NB4 (cell line): Measurements from ENCODE around the gene PSMC4.
A peak's percentile ranks its signal among the peaks of the same experiment; 100 is the strongest.

Experiments
- DNase-seq: peaks from one replicate; pipeline ENCODE4 v3.0.0; 2010; ENCODE audit warnings: low read depth
- H3K4me3 ChIP-seq: one replicate; pipeline ENCODE4 v1.5.1; 2011; ENCODE audit warnings: mild to moderate bottlenecking, low read depth, low read length, moderate library complexity
- MYC ChIP-seq: IDR thresholded peaks from 2 replicates; pipeline ENCODE4 v1.6.1; 2011; ENCODE audit warnings: low read depth, low read length
- POLR2A ChIP-seq: IDR thresholded peaks from 2 replicates; pipeline ENCODE4 v1.6.1; 2011; ENCODE audit warnings: mild to moderate bottlenecking; ENCODE audit not compliant: insufficient read length; ENCODE audit errors: extremely low read depth
- TF ChIP-seq, protein P1 (sequence below): IDR thresholded peaks from one replicate; pipeline ENCODE4 v1.5.1; 2012; ENCODE audit warnings: low read depth, low read length
- TF ChIP-seq, protein P2 (sequence below): IDR thresholded peaks from 2 replicates; pipeline ENCODE4 v1.6.1; 2011; ENCODE audit warnings: low read depth, low read length

The PSMC4 gene

DNA sequence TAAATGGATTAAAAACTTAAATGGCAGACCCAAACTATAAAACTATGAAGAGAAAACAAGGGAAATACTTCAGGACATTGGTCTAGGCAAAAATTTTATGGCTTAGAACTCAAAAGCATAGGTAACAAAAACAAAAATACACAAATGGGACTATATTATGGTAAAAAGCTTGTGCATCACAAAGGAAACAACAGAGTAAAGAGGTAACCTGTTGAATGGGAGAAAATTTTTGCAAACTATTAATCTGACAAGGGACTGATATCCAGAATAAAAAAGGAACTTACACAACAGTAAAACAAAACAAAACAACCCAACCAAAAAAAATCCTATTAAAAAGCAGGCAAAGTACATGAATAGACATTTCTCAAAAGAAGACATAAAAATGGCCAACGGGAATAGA lies 16.6 kb downstream of the PSMC4 start:
- H3K4me3 ChIP-seq, result no peak overlapping the region
- DNase-seq, result no peak
- TF ChIP-seq POLR2A, result no peak
- TF ChIP-seq, protein P1, sequence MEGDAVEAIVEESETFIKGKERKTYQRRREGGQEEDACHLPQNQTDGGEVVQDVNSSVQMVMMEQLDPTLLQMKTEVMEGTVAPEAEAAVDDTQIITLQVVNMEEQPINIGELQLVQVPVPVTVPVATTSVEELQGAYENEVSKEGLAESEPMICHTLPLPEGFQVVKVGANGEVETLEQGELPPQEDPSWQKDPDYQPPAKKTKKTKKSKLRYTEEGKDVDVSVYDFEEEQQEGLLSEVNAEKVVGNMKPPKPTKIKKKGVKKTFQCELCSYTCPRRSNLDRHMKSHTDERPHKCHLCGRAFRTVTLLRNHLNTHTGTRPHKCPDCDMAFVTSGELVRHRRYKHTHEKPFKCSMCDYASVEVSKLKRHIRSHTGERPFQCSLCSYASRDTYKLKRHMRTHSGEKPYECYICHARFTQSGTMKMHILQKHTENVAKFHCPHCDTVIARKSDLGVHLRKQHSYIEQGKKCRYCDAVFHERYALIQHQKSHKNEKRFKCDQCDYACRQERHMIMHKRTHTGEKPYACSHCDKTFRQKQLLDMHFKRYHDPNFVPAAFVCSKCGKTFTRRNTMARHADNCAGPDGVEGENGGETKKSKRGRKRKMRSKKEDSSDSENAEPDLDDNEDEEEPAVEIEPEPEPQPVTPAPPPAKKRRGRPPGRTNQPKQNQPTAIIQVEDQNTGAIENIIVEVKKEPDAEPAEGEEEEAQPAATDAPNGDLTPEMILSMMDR, result no peak

DNA sequence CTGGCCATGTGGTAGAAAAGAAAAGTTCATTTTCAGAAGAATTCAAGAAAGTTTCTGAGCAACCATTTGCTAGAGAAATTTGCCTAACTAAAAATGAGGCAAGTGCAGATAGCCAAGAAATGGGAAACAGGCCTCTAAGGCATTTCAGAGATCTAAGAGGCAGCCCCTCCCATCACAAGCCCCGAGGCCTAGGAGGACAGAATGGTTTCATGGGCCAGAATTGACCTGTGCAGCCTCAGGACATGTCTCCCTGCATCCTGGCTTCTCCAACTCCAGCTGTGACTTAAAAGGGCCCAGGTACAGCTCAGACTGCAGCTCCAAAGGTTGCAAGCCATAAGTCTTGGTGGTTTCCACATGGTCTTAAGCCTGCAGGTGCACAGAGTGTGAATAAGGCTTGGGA lies 22.6 kb downstream of the PSMC4 start:
- no peak for TF ChIP-seq MYC
- no peak for TF ChIP-seq POLR2A
- TF ChIP-seq, protein P2, sequence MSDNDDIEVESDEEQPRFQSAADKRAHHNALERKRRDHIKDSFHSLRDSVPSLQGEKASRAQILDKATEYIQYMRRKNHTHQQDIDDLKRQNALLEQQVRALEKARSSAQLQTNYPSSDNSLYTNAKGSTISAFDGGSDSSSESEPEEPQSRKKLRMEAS, result no peak
- DNase-seq, result no peak
- H3K4me3 ChIP-seq, result no peak overlapping the region

DNA sequence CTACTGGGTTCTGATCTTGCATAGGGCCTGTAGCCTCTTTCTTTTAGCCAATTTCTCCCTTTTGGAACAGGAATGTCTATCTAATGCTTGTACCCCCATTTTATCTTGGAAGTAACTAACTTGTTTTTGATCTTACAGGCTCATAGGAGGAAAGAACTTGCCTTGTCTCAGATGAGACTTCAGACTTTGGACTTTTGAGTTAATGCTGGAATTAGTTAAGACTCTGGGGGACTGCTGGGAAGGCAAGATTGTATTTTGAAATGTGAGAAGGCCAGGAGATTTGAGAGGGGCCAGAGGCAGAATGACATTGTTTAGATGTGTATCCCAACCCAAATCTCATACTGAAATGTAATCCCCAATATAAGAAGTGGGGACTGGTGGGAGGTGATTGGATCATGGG lies 23.4 kb downstream of the PSMC4 start:
- TF ChIP-seq POLR2A (no peak), MYC (no peak)
- TF ChIP-seq, protein P2, result no peak
- TF ChIP-seq, protein P1, result no peak

DNA sequence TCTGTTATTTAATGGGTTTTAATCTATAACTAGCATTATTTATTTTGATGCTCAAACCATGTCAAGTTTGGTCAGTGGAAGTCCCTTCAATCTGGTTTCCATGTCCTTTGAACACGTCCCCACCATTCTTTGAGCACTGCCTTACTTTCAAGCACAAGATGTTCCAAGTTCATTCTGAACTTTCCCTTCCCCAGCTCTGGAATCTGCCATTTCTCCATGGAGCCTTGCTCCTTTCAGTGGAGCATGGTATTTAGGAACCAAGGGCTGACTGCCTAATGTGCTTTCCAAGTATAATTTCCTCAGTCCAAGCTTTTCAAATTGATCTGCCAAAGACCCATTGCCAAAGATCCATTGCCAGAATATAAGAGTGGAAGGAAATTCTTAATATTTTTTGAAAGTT lies 24.8 kb downstream of the PSMC4 start:
- DNase-seq, result no peak
- TF ChIP-seq POLR2A (no peak), MYC (no peak)
- TF ChIP-seq, protein P1, result no peak
- TF ChIP-seq, protein P2, result no peak
- H3K4me3 ChIP-seq, result peak overlapping the region; percentile 87

More for the DNA sequence above, 23.4 kb downstream of the PSMC4 start:
- DNase-seq, result no peak
- no peak overlapping the region for H3K4me3 ChIP-seq

DNA sequence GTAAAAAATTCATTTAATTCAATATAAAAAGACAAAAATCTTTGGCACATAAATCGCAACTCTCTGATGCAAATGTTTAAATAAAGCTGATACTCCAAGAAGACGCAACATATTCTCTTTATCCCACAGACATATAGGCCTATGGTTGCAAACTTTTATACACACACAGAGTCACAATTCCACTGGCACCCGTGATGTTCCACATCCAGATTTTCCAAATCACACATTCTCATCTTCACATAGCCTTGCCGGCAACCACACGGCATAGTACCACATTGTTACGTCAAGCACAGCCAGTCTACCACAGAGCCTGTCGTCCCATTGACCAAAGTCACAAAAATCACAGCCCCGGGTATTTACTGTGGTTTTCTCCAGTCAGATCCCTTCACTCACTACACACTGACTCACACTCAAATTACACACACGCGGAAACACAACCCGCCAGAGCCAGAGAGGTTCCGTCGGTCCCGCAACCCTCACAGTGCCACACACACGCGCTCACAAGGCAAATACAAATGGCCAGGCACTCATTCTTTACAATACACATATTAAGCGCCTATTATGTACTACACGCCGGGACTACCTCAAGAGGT lies 25.3 kb downstream of the PSMC4 start:
- DNase-seq, result peak; percentile 47
- TF ChIP-seq, protein P1, result no peak
- TF ChIP-seq POLR2A, result no peak
- TF ChIP-seq, protein P2, result no peak; the same call in 1 of the 2 replicates
- TF ChIP-seq MYC, result no peak
- H3K4me3 ChIP-seq, result peak overlapping the region; percentile 87

DNA sequence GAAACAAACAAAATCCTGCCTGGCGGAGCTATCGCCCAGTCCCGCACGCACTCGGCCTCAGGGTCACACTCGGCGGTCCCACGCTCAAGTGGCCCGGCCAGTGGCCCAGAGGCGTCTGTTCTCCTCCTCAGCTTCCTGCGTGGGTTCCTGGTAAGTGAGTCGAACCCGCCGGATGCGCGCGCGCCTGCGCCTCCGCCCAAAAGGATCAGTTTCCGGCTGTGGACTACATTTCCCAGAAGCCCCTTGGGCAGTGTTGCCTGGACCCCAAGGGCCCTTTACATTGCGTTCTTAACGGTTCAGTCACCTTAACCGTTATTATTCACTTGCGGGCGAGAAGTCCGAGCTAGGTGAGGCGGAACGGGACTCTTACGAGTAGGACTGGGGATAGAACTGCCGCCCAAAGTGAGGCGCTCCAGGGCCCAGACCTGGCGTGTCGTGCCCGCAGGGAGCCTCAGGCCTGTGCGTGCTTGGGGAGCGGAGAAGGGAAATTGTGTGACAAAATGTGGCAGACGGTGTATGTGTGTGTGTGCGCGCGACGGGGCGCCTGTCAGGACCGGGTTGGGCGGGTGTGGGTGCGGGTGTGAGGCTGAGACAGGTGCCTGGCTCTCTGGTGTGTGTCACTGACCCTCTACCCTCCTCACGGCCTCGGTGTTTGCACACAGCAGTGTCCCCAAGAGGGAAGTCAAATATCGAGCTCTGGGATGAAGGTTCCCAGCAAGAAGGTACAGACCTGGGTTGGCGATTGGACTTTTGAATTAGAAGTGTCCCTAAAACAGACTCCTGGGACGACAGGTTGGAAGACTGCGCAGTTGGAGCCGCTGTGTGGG lies 26.1 kb downstream of the PSMC4 start, which contains the start of gene ZNF546:
Gene ZNF546 (plus strand): TSS at position 250 of the 827 bp plus-strand sequence. CDS start 1,267 bp downstream, outside the sequence.
- TF ChIP-seq MYC (peak; percentile 17; the same call in 1 of the 2 replicates), POLR2A (peak; percentile 68)
- TF ChIP-seq, protein P1, result no peak
- TF ChIP-seq, protein P2, result no peak; the same call in 1 of the 2 replicates
- DNase-seq, result peak; percentile 87
- H3K4me3 ChIP-seq, result peak within 1 kb of the TSS; percentile 87
